KG1 (cell line): ENCODE results near the gene THSD4.
"Not testable (repeated sequence)": the region's sequence is repeated elsewhere in the genome, so short reads cannot be mapped to it uniquely, and the experiment has no call there.

Experiments used
- DNase-seq: peaks from one replicate; lab custom pipeline; 2025; lab: John Stamatoyannopoulos, UW

The THSD4 gene

DNA sequence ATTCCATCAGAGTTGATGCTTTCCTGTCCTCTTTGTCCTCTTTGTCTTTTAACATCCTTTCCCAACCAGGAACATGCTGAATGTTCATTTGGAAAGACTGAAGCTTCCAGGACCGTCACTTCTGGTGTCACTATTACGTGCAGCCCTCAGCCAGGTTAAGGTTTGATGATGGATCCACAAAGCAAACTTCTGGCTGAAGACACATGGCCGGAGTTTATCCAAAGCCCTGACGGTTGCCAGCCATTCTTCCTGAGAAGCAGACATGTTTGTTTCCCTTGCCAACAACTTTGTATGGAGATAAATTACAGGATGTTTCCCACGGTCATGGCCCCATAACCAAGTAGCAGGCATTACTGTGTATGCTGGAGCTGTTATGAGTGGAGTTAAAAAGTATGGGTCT is 236.9 kb downstream of the THSD4 start:
- no peak for DNase-seq

DNA sequence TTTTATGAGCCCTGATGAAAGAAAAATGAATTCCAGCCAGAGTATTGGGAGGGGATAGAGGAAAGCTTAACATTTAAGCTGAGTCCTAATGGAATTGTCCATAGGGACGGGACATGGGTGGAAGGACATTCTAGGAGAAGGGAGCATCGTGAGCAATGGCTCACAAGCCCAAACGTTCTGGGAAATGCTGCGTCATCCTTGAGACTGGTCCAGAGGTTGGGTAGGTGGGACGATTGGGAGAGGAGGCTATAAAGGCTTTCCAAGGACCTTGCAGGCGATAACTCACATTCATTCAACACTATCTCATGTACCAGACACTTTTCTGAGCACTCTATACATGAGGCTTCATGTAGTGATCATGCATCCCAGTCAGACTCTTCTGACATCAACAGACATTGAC is 237.5 kb downstream of the THSD4 start:
- DNase-seq, result no peak

DNA sequence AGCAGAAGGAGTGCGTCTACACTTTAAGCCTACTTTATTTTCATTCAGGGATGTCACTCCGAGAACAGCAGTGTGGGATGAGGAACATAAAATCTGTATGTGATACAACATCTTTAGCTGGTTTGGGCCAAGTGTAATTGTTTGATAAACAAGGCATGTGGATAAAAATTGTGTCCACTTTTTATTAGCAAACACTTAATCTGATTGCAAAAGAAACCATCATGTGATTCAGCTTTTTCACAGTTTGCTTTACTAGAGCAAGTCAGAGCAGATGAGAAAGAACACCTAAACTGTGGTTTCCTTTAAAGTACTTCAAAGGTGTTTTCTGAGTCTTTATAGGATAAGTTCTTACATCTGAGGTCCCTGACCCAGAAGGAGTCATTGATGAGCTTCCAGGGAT is 237.9 kb downstream of the THSD4 start:
- DNase-seq, result no peak

DNA sequence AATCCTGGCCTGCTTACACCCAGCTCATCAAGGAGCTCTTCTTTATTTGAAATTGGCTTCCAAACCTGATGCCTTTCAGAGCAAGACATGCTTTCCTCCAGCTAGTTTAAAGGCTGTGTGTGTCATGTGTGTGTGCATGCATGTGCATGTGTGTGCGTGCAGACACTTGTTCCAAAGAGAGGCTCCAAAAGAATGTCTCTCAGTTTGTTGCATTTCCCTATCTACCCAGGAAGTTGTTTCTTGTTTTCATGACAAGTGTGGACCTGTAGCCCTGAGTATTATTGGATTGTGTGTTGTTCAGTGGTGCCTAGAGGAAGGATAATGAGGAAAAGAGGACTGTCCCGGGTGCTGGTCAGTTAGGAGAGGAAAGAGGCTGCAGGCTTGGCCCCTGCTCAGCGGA is 240.0 kb downstream of the THSD4 start:
- no peak for DNase-seq

DNA sequence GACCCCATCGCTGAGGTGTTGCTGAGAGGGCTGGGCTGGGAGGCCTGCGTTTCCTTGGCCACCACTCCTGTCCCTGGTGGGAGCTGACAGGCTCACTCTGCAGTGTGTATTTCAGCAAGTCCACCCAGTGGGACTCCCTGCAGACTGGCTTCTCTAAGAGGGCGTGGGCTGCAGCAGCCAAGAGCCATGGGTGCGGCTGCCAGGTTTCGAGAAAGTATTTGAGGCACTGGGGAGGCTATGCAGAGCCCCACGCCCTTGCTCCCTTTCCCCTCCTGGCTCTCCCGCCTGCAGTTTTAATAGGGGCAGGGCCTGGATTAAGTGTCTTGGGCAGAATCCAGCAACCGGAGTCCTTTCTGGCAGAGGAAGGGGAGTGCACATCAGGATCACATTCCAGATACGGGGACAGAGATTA is 242.1 kb downstream of the THSD4 start:
- no peak for DNase-seq

DNA sequence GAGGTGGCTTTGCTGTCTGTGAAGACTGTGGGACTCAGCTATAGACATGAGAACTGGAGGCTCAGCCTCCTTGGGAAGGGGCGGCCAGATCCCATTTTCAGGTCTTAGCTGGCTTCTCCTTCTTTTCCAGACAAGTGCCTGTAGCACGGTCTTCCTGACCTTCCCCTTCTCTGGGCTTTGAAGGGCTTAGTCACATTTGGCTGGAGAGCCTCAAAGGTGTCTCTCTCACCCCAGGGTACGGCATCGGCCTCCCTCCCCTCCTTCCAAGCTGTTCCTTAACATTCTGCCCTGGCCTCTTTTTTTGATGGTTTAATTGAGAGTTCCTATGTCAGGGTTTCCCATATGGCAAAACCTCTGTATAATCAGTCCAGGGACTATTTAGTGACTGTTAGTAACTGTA is 242.7 kb downstream of the THSD4 start:
- no peak for DNase-seq

DNA sequence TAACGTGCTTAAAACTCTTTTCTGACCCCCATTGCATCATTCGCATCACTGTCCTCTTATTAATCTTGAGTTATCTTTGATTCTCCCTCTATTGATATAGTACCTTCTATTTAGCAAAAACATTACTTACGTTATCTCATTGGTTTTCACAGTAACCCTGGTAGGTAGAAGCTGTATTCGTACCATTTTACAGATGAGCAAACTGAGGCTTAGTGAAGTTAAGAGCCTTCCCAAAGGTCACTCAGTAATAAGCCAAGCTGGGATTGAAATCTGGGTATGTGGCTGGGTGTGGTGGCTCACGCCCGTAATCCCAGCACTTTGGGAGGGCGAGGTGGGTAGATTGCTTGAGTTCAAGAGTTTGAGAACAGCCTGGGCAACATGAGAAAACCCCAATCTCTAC is 244.0 kb downstream of the THSD4 start:
- DNase-seq, result no peak

DNA sequence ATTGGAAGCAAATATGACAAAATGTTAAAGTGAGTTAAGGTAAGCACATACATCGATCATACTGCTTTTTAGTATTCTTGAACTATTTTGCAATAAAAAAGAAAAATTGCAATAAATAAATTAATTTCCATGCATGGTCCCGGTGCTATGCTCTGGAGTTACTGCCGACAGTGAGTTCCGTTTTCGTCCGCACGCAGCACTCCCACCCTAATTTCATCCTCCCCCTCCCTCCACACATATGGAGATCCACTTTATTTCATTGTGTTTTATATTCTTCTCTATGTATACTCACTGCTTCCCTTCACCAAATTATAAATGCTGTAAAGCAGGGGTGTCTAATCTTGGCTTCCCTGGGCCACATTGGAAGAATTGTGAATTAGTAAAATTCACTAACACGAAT is 247.3 kb downstream of the THSD4 start:
- no peak for DNase-seq

DNA sequence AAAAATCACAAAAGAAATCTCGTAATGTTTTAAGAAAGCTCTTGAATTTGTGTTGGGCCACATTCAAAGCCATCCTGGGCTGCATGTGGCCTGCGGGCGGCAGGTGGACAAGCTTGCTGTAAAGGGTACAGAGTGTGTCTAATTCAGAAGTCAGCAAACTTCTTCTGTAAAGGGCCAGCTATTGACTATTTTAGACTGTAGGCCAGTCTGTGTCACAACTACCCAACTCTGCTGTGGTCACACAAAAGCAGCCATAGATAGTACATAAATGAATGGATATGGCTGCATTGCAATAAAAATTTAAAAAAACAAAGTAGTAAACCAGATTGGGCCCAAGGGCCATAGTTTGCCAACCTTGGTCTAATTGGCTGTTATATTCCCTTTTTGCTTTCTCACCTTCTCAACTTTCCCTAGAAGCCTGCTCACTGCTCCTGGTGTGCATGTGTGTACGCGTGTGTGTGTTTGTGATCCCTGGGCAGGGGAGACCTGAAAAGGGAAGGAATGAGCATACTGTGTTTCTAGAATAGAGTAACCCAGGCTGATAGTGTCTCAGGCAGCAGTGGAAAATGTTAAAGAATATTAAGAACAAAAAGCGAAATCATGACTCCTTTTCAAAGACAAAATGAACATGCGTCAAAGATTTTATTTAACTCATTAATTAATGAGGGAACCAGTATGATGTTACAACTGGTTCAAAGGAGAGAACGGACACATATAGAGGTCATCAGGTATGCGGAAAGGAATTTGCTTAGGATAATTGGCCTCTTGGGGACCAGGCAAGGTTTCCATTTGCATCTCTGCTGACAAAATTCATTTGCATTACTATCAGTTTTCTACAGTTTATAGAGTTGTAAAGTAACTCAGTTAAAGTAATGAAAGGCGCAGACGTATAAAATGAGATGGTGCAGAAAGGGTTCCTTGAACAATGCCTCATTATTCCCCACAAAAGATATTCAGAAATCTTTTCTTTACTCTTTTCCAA is 248.0 kb downstream of the THSD4 start:
- DNase-seq, result no peak

DNA sequence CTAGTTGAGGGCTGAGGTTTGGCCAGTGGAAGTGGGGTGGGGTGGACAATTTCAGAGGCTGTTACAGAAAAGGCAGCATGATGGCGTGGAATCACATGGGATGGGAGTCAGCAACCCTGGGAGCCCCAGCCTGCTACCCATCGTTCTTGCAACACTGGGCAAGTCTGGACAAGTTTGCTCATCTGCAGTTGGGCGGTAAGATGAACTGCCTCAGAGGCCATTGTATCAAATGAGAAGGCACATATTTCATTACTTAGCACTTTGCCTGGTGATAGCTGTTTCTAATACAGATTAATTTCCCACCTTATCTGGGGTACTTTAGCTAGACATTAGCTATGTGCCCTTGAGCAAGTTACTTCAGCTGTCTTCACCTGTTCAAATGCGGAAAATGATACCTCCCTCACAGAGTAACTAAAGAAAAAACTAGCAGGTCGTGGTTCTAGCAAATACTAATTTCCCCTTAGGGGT is 248.9 kb downstream of the THSD4 start:
- DNase-seq, result no peak

DNA sequence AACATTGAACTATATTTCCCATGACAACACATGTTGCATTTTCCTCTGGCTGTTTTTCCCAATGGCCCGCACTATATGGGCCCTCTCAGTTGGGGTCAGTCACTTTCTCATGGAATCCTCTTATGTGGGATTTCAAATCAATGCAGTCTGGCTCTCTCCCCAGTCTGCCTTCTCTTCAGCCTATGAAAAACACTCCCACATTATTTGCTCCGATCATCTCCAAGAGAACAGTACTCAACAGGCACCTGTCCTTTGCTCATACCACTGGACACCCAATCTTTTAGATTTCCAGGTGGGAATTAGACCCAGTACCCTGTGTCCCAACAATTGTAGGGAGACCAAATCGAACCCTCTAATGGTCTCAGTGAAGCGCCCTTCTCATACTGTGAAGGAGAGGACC is 251.3 kb downstream of the THSD4 start:
- no peak for DNase-seq

DNA sequence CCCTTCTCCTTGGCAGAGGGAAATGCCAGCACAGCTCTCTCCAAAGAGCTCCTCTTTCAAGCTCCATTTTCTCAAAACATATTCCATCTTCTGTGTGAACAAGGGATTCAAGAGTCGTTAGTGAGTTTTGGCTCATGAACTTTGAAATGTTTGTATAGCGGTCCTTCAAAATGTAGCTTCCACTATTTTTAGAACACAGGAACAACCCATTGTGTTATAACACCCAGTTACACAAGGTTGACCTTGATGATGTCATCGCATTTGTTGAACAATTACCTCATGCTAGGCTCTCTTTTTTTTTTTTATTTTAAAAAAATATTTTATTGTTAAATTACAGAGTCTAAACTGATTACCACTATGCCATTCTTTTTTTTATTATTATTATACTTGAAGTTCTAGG is 251.7 kb downstream of the THSD4 start:
- no peak for DNase-seq

DNA sequence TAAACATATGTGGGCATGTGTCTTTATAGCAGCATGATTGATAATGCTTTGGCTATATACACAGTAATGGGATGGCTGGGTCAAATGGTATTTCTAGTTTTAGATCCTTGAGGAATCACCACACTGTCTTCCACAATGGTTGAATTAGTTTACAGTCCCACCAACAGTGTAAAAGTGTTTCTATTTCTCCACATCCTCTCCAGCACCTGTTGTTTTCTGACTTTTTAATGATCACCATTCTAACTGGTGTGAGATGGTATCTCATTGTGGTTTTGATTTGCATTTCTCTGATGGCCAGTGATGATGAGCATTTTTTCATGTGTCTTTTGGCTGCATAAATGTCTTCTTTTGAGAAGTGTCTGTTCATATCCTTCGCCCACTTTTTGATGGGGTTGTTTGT is 252.5 kb downstream of the THSD4 start:
- DNase-seq, result not testable (repeated sequence)

DNA sequence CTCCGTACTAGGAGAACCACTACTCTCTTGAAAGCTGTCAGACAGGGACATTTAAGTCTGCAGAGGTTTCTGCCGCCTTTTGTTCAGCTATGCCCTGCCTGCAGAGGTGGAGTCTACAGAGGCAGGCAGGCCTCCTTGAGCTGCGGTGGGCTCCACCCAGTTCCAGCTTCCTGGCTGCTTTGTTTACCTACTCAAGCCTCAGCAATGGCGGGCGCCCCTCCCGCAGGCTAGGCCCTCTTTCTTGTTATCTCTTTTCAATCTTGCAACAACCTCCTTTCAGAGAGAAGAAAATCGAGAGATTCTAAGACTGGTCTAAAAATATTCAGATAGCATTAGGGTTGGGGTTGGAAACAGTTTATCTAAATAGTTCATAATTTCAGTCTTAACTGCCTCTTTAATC is 257.5 kb downstream of the THSD4 start:
- not testable (repeated sequence) for DNase-seq

DNA sequence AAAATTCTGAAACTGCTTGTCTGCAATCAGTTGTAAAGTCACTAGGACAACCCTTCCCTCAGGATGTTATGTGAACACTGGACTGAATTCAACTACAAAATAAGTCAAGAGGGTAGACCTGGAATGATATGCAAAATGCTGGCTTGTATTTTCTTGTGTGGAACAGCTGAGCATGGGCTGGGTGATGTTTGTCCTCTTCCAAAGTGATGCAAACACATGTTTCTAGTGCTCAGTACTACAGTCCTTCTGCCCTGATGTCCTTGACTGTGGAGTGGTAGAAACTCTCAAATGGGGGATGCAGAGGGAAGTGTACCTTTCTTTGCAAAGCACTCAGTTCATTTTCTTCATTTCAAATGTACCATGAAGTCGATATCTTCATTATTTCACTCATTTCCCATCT is 258.6 kb downstream of the THSD4 start:
- no peak for DNase-seq

DNA sequence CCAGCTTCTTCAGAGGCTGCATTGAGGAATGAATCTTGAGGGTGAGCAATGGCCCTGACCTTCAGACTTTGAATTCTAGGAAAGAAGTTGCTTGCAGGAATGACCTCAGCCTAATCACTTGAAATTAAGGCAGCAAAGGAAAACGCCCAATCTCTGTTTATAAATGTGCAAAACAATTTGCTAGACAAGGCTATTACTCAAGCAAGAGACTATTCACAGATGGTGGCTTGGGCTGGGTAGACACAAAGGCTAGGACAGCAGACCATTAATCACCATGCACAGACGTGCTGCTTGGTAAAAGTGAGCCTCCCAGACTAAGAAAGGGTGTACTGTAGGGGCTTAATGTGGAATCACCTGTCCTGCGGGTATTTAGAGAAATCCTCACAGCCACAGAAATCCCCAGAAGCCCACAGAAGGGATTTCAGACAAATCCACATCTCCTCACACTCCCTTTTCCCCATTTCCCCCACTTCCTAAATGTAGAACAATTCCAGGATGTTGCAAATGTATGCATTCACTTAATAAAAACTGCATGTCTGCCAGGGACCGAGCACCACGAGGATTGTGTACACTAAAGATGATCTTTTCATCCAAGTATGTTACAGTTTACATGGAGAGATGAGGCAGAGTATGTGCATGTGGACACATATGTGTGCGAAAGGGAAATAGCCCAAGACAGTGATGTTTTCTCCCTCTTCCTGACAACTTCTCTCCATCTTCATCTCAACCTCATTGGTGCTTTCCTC is 259.5 kb downstream of the THSD4 start:
- no peak for DNase-seq

DNA sequence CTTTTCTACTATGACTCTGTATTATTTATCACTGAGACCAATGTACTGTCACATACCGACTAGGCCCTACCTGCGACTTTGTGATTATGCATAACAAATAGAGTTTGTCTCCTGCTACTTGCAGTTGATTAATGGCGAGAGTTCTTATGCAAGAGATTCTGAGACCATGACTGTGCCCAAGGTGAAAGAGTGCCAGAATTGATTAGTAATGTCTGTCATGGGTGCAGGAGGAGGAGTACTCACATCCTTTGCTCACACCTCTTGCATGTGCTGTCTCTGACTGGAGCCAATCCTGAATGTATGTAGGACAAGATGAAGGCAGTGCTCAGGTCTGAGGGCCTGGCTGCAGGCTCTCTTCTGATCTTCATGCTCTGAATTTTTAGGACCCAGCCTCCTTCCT is 260.7 kb downstream of the THSD4 start:
- DNase-seq, result no peak

DNA sequence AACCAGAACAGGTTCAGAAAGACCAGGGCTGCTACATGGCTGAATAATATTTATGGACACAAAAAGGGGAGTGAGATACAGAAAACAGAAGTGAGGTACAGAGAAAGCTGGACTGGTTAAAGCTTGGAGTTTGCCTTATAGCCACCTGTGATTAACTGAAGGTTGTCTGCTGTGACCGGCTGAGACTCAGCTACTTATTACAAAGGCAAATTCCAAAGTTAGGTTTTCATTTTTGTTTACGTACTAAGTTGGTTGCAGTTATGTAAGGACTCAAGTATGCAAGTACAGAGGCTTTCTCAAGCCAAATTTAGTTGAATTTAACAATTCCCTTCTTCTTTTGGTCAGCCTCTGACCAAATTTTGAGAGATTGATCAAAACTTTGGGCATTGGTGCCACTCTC is 264.6 kb downstream of the THSD4 start:
- DNase-seq, result no peak

DNA sequence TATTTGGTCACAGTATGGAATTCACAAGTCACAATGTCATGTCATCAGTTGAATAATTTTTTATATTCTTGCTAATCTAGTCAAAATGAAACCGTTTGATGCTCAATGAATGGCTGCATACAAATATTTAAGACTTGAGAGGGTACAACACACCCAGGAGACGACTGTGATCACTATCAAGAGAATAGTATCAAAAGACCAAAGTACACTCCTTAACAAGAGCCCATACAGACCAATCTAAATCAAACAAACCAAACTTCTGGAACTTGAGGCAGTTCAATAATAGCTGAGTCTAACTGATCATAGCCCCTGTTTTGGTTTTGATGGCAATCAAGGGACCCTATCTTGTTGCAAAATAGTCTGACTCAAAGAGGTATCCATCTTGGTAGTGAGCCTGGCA is 265.1 kb downstream of the THSD4 start:
- DNase-seq, result no peak

DNA sequence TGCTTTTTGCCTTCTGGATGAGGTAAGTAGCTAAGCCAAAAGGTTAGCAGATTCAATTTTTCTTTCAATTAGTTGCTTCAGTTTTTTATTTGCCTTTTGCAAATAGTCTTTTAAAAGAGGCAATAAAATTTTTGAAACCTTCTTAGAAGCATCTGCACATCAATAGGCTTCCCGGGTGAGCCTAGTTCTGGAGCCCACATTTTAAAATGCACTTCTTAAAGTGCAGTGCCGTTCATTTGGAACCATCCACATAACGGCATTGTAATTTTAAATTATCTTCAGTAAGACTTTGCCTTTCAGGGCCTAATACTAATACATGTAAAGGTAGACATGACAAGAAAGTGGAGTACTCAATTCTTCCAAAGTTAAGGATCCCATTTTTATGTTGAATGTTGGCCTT is 269.2 kb downstream of the THSD4 start:
- no peak for DNase-seq

DNA sequence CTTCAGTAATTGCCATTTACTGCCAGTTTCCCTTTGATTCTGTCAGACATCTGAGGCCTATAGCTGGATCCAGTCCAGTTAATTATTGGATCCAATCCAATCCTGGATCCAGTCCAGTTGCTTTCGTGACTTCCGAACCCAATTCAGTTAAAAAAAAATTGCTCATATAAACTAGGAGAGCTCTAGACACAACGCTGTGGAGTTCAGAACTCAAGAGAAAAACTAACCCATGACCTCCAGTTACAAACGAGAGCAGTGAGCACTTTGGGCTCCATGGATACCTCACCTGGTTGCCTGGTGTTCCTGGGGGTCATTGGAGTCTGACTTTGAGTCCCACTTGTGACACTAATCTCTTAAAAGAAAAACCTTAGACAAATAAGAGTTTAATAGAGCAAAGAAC is 269.8 kb downstream of the THSD4 start:
- DNase-seq, result no peak

DNA sequence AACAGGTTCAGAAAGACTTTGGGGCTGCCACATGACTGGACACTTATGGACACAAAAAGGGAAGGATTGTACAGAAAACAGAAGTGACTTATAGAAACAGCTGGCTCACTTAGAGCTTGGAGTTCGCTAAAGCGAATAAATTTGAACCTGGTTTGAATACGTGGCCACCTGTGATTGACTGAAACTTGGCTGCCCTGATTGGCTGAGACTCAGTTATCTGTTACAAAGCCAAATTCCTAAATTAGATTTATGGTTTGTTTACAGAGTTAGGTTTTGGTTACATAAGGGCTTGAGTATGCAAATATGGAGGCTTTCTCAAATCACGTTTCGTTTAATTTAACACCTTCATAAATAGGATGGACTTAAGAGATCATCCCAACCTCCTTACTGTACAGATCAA is 270.2 kb downstream of the THSD4 start:
- no peak for DNase-seq

DNA sequence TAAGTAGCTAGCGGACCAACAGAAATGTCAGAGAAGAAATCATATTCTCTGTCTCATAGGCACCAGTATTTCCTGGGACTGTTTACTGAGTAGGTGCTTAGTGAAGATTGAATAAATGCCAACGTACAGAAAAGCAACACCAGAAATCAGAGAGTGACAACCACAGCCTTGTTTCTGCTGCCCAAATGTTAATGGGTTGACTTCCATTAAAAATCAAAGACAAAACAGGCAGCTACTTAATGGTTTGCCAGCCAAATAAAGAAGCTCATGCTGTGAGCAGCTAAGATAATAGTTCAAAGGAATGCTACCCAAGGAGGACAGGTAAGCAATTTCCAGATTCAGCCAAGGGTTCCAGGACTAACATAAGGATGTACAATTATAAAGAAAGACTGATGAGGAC is 270.7 kb downstream of the THSD4 start:
- DNase-seq, result no peak
